ENCODE data around the gene CHRFAM7A.
"Not testable (repeated sequence)": the region's sequence is repeated elsewhere in the genome, so short reads cannot be mapped to it uniquely, and the experiment has no call there.

DNA sequence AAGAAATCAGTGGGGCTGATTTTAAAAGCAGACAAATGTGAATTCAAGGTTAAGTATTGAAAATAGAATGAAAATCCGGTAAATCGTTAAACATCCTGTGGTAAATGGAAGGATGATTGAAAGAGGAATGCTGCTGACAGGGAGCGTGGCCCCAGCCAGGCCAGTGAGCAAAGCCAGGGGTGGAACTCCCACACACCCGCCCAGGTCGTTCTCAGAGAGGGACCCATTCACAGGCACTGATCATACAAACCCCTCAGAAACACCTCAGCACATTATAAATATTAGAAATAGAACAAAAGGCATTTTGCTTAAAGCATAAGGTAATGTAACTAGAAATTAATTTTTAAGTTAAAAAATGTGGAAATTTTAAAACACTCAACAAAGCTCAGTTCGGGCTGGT lies 38.3 kb downstream of the CHRFAM7A start:
- TF ChIP-seq, protein P1, sequence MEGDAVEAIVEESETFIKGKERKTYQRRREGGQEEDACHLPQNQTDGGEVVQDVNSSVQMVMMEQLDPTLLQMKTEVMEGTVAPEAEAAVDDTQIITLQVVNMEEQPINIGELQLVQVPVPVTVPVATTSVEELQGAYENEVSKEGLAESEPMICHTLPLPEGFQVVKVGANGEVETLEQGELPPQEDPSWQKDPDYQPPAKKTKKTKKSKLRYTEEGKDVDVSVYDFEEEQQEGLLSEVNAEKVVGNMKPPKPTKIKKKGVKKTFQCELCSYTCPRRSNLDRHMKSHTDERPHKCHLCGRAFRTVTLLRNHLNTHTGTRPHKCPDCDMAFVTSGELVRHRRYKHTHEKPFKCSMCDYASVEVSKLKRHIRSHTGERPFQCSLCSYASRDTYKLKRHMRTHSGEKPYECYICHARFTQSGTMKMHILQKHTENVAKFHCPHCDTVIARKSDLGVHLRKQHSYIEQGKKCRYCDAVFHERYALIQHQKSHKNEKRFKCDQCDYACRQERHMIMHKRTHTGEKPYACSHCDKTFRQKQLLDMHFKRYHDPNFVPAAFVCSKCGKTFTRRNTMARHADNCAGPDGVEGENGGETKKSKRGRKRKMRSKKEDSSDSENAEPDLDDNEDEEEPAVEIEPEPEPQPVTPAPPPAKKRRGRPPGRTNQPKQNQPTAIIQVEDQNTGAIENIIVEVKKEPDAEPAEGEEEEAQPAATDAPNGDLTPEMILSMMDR (IDR thresholded peaks at IDR 0.05): not testable (repeated sequence)
- not testable (repeated sequence) for TF ChIP-seq POLR2A (IDR thresholded peaks at IDR 0.05)

Data from right lobe of liver (tissue), 4 donors.